DND-41 (cell line): ENCODE data around the gene NRDC.

Source experiments
- CTCF ChIP-seq: IDR thresholded peaks from 2 replicates; pipeline ENCODE4 v1.5.1; 2012; ENCODE audit warnings: borderline replicate concordance, low read length, moderate library complexity, mild to moderate bottlenecking; ENCODE audit not compliant: poor library complexity, severe bottlenecking; ENCODE audit errors: extremely low read depth
- EZH2 ChIP-seq: IDR thresholded peaks from 3 replicates; pipeline ENCODE4 v1.6.1; 2012; ENCODE audit warnings: borderline replicate concordance, low read depth, mild to moderate bottlenecking, moderate library complexity, low read length, inconsistent platforms; ENCODE audit not compliant: severe bottlenecking

GRCh38 chr1:51794868-51795267 lies 83.7 kb downstream of the NRDC start:
- TF ChIP-seq EZH2 = no peak
- no peak for TF ChIP-seq CTCF
